SHP77 treated with DMSO at 0.1 percent for 48 hours (cell line): ENCODE results near the gene UGT2B7.

Source experiments
- DNase-seq: peaks from one replicate; lab custom pipeline; 2025; lab: John Stamatoyannopoulos, UW

Gene UGT2B7

DNA sequence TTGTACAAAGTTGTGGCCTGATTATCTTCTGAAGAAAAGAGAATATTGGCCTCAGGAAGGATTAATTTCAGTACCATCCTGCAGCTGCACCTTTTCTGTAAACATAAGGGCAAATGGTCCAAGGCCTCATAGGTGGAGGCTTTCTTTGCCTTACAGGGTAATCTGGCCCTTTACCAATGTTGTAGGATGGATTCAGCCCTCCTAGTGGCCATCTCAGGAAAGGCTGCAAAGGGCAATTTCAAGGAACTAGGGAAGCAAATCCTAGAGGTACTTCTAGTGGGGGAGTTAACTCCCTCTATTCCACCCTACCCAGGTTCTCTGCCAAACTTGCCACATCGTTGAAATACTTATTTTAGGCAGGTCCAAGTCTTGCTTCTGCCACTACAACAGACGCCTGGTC, 60.6 kb downstream of the UGT2B7 start:
- no peak for DNase-seq
